Measurements from ENCODE around the gene REEP5. TPM values are rescaled to one million over a fixed set of nuclear protein-coding genes. Genes with fewer than 3 reads are reported as not detected.
"Not testable (repeated sequence)": the region's sequence is repeated elsewhere in the genome, so short reads cannot be mapped to it uniquely, and the experiment has no call there.

REEP5 gene
- total and polyA plus RNA-seq, 4 donors, result 41.5 to 182 (median 44.0) TPM

DNA sequence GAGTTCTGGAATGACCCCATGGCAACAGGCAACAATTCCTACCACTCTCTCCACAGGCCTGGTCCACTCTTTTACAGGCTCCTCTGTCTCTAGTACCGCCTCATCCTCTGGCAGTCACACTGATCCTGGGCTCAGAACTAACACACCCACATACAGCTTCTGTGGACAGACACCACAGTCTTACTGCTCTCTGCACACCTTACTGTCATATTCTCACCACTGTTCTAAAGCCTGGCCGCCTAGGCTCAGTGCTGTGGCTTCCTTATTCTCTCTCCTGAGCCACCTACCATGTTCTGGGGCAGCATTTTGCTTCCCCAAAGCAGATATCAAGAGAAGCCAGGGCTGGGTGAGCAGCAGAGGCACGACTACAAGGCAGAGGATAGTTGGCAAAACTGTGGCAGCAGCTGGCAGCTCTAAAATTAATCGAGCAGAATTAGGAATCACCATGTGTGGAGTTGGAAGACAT lies 14.8 kb downstream of the REEP5 start:
- WGBS, result 92% methylated on average over 4 of the region's 4 CpGs
- TF ChIP-seq YY1 (IDR thresholded peaks at IDR 0.05) (no peak), RXRA (IDR thresholded peaks at IDR 0.05) (no peak), HNF4G (IDR thresholded peaks at IDR 0.05) (no peak), SP1 (IDR thresholded peaks at IDR 0.05) (no peak), FOXA1 (IDR thresholded peaks at IDR 0.05) (no peak), GABPA (IDR thresholded peaks at IDR 0.05 in 1 of 2, conservative IDR thresholded peaks at IDR 0.05 in 1 of 2) (no peak), RAD21 (IDR thresholded peaks at IDR 0.05) (no peak), FOXA2 (IDR thresholded peaks at IDR 0.05) (no peak), NR2F2 (IDR thresholded peaks at IDR 0.05) (no peak)
- TF ChIP-seq, protein P1, sequence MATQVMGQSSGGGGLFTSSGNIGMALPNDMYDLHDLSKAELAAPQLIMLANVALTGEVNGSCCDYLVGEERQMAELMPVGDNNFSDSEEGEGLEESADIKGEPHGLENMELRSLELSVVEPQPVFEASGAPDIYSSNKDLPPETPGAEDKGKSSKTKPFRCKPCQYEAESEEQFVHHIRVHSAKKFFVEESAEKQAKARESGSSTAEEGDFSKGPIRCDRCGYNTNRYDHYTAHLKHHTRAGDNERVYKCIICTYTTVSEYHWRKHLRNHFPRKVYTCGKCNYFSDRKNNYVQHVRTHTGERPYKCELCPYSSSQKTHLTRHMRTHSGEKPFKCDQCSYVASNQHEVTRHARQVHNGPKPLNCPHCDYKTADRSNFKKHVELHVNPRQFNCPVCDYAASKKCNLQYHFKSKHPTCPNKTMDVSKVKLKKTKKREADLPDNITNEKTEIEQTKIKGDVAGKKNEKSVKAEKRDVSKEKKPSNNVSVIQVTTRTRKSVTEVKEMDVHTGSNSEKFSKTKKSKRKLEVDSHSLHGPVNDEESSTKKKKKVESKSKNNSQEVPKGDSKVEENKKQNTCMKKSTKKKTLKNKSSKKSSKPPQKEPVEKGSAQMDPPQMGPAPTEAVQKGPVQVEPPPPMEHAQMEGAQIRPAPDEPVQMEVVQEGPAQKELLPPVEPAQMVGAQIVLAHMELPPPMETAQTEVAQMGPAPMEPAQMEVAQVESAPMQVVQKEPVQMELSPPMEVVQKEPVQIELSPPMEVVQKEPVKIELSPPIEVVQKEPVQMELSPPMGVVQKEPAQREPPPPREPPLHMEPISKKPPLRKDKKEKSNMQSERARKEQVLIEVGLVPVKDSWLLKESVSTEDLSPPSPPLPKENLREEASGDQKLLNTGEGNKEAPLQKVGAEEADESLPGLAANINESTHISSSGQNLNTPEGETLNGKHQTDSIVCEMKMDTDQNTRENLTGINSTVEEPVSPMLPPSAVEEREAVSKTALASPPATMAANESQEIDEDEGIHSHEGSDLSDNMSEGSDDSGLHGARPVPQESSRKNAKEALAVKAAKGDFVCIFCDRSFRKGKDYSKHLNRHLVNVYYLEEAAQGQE (IDR thresholded peaks at IDR 0.05), result no peak
- TF ChIP-seq, protein P2, sequence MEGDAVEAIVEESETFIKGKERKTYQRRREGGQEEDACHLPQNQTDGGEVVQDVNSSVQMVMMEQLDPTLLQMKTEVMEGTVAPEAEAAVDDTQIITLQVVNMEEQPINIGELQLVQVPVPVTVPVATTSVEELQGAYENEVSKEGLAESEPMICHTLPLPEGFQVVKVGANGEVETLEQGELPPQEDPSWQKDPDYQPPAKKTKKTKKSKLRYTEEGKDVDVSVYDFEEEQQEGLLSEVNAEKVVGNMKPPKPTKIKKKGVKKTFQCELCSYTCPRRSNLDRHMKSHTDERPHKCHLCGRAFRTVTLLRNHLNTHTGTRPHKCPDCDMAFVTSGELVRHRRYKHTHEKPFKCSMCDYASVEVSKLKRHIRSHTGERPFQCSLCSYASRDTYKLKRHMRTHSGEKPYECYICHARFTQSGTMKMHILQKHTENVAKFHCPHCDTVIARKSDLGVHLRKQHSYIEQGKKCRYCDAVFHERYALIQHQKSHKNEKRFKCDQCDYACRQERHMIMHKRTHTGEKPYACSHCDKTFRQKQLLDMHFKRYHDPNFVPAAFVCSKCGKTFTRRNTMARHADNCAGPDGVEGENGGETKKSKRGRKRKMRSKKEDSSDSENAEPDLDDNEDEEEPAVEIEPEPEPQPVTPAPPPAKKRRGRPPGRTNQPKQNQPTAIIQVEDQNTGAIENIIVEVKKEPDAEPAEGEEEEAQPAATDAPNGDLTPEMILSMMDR (IDR thresholded peaks at IDR 0.05; ENCODE audit: low read depth, low read length, missing input control), result no peak
- TF ChIP-seq, protein P3, sequence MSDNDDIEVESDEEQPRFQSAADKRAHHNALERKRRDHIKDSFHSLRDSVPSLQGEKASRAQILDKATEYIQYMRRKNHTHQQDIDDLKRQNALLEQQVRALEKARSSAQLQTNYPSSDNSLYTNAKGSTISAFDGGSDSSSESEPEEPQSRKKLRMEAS (IDR thresholded peaks at IDR 0.05), result no peak
- Histone ChIP-seq H3K27ac (ENCODE audit: low read depth in 1 of 2, low read length in 2 of 2) (no peak overlapping the region), H3K36me3 (ENCODE audit: control insufficient read depth in 4 of 4, insufficient read depth in 3 of 4, low read depth in 1 of 4, low read length in 3 of 4) (peaks cover 0 to 6% (median 4%) of the 10 kb centered on the region in 4 donors), H3K27me3 (ENCODE audit: control insufficient read depth in 4 of 4, insufficient read depth in 4 of 4, low read length in 3 of 4) (no peaks in the 10 kb centered on the region), H3K9me3 (ENCODE audit: control insufficient read depth in 4 of 4, low read length in 3 of 4) (no peaks in the 10 kb centered on the region), H3K4me3 (ENCODE audit: low read depth in 1 of 3, low read length in 3 of 3) (no peak overlapping the region), H3K9ac (ENCODE audit: low read depth in 1 of 2, low read length in 2 of 2) (no peak overlapping the region), H3K4me1 (ENCODE audit: control insufficient read depth in 4 of 4, insufficient read depth in 4 of 4, low read length in 3 of 4) (peaks cover 1 to 11% (median 4%) of the 10 kb centered on the region in 4 donors)
- no peak for DNase-seq (ENCODE audit: low spot score)

DNA sequence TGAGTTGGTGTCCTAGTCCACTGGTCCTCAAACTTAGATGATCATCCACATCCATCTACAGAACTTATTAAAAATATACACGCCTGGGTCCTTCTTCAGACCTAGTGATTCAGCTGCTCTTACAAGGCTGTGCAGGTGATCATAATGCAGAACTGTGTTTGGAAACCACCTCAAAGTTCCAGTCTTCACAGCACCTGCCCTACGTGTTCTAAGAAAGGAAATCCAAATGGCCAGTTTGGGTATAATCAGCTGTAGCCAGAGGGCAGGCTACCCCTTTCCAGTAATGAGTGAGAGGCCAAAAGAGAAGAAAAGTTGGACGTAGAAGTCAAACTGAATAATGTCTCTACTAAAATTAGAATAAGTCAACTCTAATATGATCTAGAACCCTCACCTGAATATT lies 15.4 kb downstream of the REEP5 start:
- Histone ChIP-seq H3K36me3 (ENCODE audit: control insufficient read depth in 4 of 4, insufficient read depth in 3 of 4, low read depth in 1 of 4, low read length in 3 of 4) (peaks cover 0 to 6% (median 4%) of the 10 kb centered on the region in 4 donors), H3K9ac (ENCODE audit: low read depth in 1 of 2, low read length in 2 of 2) (no peak overlapping the region), H3K27me3 (ENCODE audit: control insufficient read depth in 4 of 4, insufficient read depth in 4 of 4, low read length in 3 of 4) (no peaks in the 10 kb centered on the region), H3K9me3 (ENCODE audit: control insufficient read depth in 4 of 4, low read length in 3 of 4) (no peaks in the 10 kb centered on the region), H3K4me1 (ENCODE audit: control insufficient read depth in 4 of 4, insufficient read depth in 4 of 4, low read length in 3 of 4) (peaks cover 3 to 11% (median 6%) of the 10 kb centered on the region in 4 donors), H3K4me3 (ENCODE audit: low read depth in 1 of 3, low read length in 3 of 3) (no peak overlapping the region), H3K27ac (ENCODE audit: low read depth in 1 of 2, low read length in 2 of 2) (no peak overlapping the region)
- TF ChIP-seq, protein P3 (IDR thresholded peaks at IDR 0.05), result no peak
- TF ChIP-seq HNF4G (IDR thresholded peaks at IDR 0.05), result no peak
- TF ChIP-seq, protein P4, sequence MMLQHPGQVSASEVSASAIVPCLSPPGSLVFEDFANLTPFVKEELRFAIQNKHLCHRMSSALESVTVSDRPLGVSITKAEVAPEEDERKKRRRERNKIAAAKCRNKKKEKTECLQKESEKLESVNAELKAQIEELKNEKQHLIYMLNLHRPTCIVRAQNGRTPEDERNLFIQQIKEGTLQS (IDR thresholded peaks at IDR 0.05), result no peak
- TF ChIP-seq FOXA2 (IDR thresholded peaks at IDR 0.05), result no peak
- 95% methylated on average over 3 of the region's 3 CpGs for WGBS
- no peak for DNase-seq (ENCODE audit: low spot score)

DNA sequence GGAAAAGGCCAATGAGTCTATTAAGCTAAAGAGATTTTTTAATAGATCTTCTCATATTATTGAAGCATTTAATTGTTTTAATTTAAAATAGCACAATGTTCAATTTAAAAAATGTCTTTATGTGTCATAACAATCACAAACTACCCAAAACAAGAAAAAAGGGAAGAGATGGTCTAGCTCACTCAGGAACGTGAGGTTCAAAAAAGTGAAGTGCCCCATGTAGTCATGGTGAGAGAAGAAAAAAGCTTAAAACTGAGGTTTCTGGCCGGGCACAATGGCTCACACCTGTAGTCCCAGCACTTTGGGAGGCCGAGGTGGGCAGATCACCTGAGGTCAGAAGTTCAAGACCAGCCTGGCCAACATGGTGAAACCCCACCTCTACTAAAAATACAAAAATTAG lies 17.0 kb downstream of the REEP5 start:
- not testable (repeated sequence) for H3K9ac ChIP-seq (ENCODE audit: low read depth in 1 of 2, low read length in 2 of 2); H3K4me3 ChIP-seq (ENCODE audit: low read depth in 1 of 3, low read length in 3 of 3); H3K27me3 ChIP-seq (ENCODE audit: control insufficient read depth in 4 of 4, insufficient read depth in 4 of 4, low read length in 3 of 4); DNase-seq (ENCODE audit: low spot score); H3K36me3 ChIP-seq (ENCODE audit: control insufficient read depth in 4 of 4, insufficient read depth in 3 of 4, low read depth in 1 of 4, low read length in 3 of 4); H3K27ac ChIP-seq (ENCODE audit: low read depth in 1 of 2, low read length in 2 of 2); H3K9me3 ChIP-seq (ENCODE audit: control insufficient read depth in 4 of 4, low read length in 3 of 4)
- 87% methylated on average over 3 of the region's 3 CpGs for WGBS
- peaks cover 4 to 11% (median 8%) of the 10 kb centered on the region in 4 donors for H3K4me1 ChIP-seq (ENCODE audit: control insufficient read depth in 4 of 4, insufficient read depth in 4 of 4, low read length in 3 of 4)
